Panc1 (cell line): ENCODE measurements around the gene B3GLCT. TPM values are rescaled to one million over a fixed set of nuclear protein-coding genes. Genes with fewer than 3 reads are reported as not detected.

ENCODE experiments used
- ATAC-seq: fragments of 200-7000 bp; cut with Tn5 transposase; 2 replicates; pipeline ENCODE4 v1.9.1; 2020; ENCODE audit warnings: mild to moderate bottlenecking, moderate library complexity
- BruUV-seq: library from RNA; stranded (reverse); fragments of 400-500 nt; replicated peaks from 2 replicates; lab custom pipeline; 2021; lab: Mats Ljungman, UMichigan
- CTCF ChIA-PET: fragments of 300-600 bp; sonication (Branson Sonifier 250); formaldehyde crosslinking; loops from one replicate; lab custom pipeline; 2022; ENCODE audit warnings: antibody characterized with exemption; lab: Charles Lee
- POLR2A ChIA-PET: fragments of 300-600 bp; sonication (Branson Sonifier 250); formaldehyde crosslinking; loops from one replicate; lab custom pipeline; 2022; ENCODE audit warnings: antibody characterized with exemption; lab: Charles Lee
- DNase-seq: peaks from one replicate; pipeline ENCODE4 v3.0.0-alpha.2; 2010; ENCODE audit warnings: low read depth, low spot score
- H3K27ac ChIP-seq: 2 replicates; pipeline ENCODE4 v1.5.1; 2011; ENCODE audit warnings: mild to moderate bottlenecking, low read length, inconsistent platforms
- H3K27me3 ChIP-seq: fragments of 200-500 bp; sonication (Bioruptor generic); 2 replicates; pipeline ENCODE4 v1.6.0; 2014; ENCODE audit warnings: low read length, inconsistent platforms; ENCODE audit not compliant: control insufficient read depth, insufficient read depth
- H3K36me3 ChIP-seq: fragments of 200-500 bp; sonication (Bioruptor generic); 2 replicates; pipeline ENCODE4 v1.5.1; 2014; ENCODE audit warnings: inconsistent platforms, mild to moderate bottlenecking, low read length, moderate library complexity; ENCODE audit not compliant: control insufficient read depth, insufficient read depth
- H3K4me1 ChIP-seq: 2 replicates; pipeline ENCODE4 v1.5.1; 2011; ENCODE audit warnings: inconsistent platforms, mild to moderate bottlenecking, low read length, moderate library complexity; ENCODE audit not compliant: control insufficient read depth, insufficient read depth
- H3K4me3 ChIP-seq, 2 experiments: 2 replicates each; pipeline ENCODE4 v1.5.1; 2011 to 2012; ENCODE audit warnings: low read depth in 2 of 2, low read length in 2 of 2, mild to moderate bottlenecking in 2 of 2, inconsistent platforms in 1 of 2, moderate library complexity in 1 of 2
- H3K9me3 ChIP-seq: fragments of 200-500 bp; sonication (Bioruptor generic); 2 replicates; pipeline ENCODE4 v1.5.1; 2014; ENCODE audit warnings: low read depth, mild to moderate bottlenecking, inconsistent platforms, low read length, moderate library complexity; ENCODE audit not compliant: control insufficient read depth, insufficient read depth
- CTCF ChIP-seq: fragments of 450-650 bp; IDR thresholded peaks from 2 replicates; pipeline ENCODE4 v1.5.1; 2017; ENCODE audit warnings: mild to moderate bottlenecking
- POLR2AphosphoS5 ChIP-seq: IDR thresholded peaks from 2 replicates; pipeline ENCODE4 v1.6.1; 2012; ENCODE audit warnings: mild to moderate bottlenecking, low read depth, low read length, moderate library complexity
- SIN3A ChIP-seq: IDR thresholded peaks from 2 replicates; pipeline ENCODE4 v1.6.1; 2012; ENCODE audit warnings: low read depth, mild to moderate bottlenecking, low read length, moderate library complexity, borderline replicate concordance; ENCODE audit not compliant: insufficient read depth
- TCF7L2 ChIP-seq: IDR thresholded peaks from 2 replicates; pipeline ENCODE4 v1.6.1; 2011; ENCODE audit warnings: mild to moderate bottlenecking, low read depth, low read length, inconsistent platforms
- in situ Hi-C: cut with HindIII; loops from 2 replicates; pipeline ENCODE4 v1.10.0; 2016; ENCODE audit warnings: low sequenced_read_pairs, low pct_unique_long_range_greater_than_20kb
- intact Hi-C: fragments of 100-400 bp; cut with micrococcal nuclease; formaldehyde crosslinking; loops from one replicate; pipeline ENCODE4 v1.10.0; 2022; ENCODE audit not compliant: unreplicated experiment
- total RNA-seq: library from RNA; stranded (reverse); gene quantifications from one replicate; pipeline ENCODE4 v1.2.1, GENCODE V29; 2021; ENCODE audit not compliant: unreplicated experiment
- TF ChIP-seq, protein P1 (sequence below), 2 experiments: IDR thresholded peaks; 2 replicates each; pipeline ENCODE4 v1.6.1; 2011 to 2012; ENCODE audit warnings: low read depth in 2 of 2, control low read depth in 1 of 2, low read length in 1 of 2, mild to moderate bottlenecking in 1 of 2, moderate library complexity in 1 of 2; ENCODE audit not compliant: insufficient read depth in 1 of 2

Gene B3GLCT
- total RNA-seq, 1 experiment from 2014 or later: 16.5 TPM

DNA sequence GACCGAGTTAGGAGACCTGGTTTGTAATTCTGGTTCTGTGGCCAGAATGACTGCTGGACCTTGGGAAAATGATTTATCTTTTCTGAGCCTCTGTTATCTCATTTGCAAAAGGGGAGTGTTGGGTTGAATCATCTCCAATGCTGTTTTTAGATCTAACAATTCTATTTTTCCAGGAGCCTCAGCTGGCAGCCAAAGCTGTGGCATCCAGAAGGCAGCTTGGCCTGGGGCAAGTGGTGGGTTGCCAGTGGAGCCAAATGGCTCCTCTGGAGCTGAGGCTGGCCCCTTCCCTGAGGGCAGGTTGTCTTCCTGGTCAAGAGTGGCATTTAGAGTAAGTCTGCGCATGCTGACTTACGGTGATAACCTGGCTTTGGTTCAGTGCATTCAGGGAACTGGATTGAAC is 21.3 kb downstream of the B3GLCT start:
- in situ Hi-C loops: no loop called here
- ATAC-seq (no peak), DNase-seq (no peak)
- intact Hi-C loops: no loop called here
- H3K27ac ChIP-seq: no peak overlapping the region
- ChIA-PET CTCF (no interaction called here), POLR2A (no interaction called here)
- H3K36me3 ChIP-seq: no peaks in the 10 kb centered on the region
- no TSS peak for BruUV-seq
- H3K27me3 ChIP-seq: no peaks in the 10 kb centered on the region
- no peak for TF ChIP-seq CTCF
- TF ChIP-seq SIN3A: no peak
- TF ChIP-seq POLR2AphosphoS5: no peak
- no peak for TF ChIP-seq TCF7L2
- TF ChIP-seq, protein P1, sequence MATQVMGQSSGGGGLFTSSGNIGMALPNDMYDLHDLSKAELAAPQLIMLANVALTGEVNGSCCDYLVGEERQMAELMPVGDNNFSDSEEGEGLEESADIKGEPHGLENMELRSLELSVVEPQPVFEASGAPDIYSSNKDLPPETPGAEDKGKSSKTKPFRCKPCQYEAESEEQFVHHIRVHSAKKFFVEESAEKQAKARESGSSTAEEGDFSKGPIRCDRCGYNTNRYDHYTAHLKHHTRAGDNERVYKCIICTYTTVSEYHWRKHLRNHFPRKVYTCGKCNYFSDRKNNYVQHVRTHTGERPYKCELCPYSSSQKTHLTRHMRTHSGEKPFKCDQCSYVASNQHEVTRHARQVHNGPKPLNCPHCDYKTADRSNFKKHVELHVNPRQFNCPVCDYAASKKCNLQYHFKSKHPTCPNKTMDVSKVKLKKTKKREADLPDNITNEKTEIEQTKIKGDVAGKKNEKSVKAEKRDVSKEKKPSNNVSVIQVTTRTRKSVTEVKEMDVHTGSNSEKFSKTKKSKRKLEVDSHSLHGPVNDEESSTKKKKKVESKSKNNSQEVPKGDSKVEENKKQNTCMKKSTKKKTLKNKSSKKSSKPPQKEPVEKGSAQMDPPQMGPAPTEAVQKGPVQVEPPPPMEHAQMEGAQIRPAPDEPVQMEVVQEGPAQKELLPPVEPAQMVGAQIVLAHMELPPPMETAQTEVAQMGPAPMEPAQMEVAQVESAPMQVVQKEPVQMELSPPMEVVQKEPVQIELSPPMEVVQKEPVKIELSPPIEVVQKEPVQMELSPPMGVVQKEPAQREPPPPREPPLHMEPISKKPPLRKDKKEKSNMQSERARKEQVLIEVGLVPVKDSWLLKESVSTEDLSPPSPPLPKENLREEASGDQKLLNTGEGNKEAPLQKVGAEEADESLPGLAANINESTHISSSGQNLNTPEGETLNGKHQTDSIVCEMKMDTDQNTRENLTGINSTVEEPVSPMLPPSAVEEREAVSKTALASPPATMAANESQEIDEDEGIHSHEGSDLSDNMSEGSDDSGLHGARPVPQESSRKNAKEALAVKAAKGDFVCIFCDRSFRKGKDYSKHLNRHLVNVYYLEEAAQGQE (IDR thresholded peaks at IDR 0.05; ENCODE audit: insufficient read depth in 1 of 2, low read depth in 2 of 2, low read length in 1 of 2): no peak
- no peaks in the 10 kb centered on the region for H3K4me1 ChIP-seq
- H3K9me3 ChIP-seq: no peaks in the 10 kb centered on the region
- H3K4me3 ChIP-seq: no peak overlapping the region

DNA sequence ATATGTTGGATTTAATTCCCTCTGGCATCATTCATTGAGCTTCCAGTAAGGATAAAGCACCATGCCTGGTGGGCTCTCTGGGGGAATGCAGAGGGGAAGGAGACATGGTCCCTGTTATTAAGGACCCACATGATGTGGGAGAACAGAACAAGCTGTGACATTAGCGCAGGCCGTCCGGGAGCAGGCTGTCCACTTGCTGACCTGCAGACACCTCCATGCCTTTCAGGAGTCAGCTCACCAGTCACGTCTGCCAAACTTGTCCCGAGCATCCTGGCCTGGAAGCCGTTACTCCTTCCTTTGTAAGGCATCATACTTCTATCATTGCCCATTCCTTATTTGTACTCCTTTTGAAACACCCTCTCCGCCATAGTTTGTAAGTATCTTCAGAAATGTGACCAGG is 23.4 kb downstream of the B3GLCT start:
- in situ Hi-C loops: no loop called here

More for the DNA sequence above, 23.4 kb downstream of the B3GLCT start:
- H3K27me3 ChIP-seq: no peaks in the 10 kb centered on the region
- no peak for ATAC-seq
- no peaks in the 10 kb centered on the region for H3K9me3 ChIP-seq
- no peaks in the 10 kb centered on the region for H3K4me1 ChIP-seq
- CTCF ChIA-PET: no interaction called here
- BruUV-seq: no TSS peak
- no peak overlapping the region for H3K4me3 ChIP-seq
- intact Hi-C loops: no loop called here
- H3K27ac ChIP-seq: no peak overlapping the region
- POLR2A ChIA-PET: no interaction called here
- DNase-seq: no peak
- TF ChIP-seq, protein P1 (IDR thresholded peaks at IDR 0.05; ENCODE audit: insufficient read depth in 1 of 2, low read depth in 2 of 2, low read length in 1 of 2): no peak
- no peak for TF ChIP-seq POLR2AphosphoS5
- no peak for TF ChIP-seq TCF7L2
- no peak for TF ChIP-seq CTCF
- no peak for TF ChIP-seq SIN3A
- H3K36me3 ChIP-seq: no peaks in the 10 kb centered on the region
